Stimulated activated CD4-positive, alpha-beta T cell treated with anti-CD3 and anti-CD28 coated beads, TNF-alpha, amount 100 ng/mL, for 4 hours (primary cell): ENCODE data around the gene TPO.
A peak's percentile ranks its signal among the peaks of the same experiment; 100 is the strongest.

ENCODE experiments used
- DNase-seq, 3 experiments: peaks; one replicate each; pipeline ENCODE4 v3.0.0-alpha.2; 2020; ENCODE audit warnings: low read depth in 3 of 3

The TPO gene

GRCh38 chr2:1521878-1522830 is 108.9 kb downstream of the TPO start:
- DNase-seq = no peak

DNA sequence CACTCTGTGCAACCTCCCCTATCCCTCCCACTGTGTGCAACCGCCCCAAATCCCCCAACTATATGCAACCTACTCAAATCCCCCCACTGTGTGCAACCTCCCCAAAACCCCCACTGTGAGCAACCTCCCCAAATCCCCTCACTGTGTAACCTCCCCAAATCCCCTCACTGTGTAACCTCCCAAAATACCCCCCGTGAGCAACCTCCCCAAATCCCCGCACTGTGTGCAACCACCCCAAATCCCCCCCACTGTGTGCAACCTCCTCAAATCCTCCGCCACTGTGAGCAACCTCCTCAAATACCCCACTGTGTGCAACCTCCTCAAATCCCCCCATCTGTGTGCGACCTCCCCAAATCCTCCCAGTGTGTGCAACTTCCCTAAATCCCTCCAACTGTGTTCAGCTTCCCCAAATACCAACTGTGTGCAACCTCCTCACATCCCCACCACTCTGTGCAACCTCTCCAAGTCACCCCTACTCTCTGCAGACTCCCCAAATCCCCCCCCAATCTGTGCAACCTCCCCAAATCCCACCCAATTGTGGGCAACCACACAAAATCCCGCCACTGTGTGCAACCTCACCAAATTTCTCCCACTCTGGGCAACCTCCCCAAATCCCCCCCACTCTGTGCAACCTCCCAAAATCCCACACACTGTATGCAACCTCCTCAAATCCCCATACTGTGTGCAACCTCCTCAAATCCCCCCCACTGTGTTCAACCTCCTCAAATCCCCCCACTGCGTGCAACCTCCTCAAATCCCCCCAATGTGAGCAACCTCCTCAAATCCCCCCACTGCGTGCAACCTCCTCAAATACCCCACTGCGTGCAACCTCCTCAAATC is 114.1 kb downstream of the TPO start:
- no peak for DNase-seq

- DNase-seq = no peak
Observed at GRCh38 chr2:1528273-1529064, 115.2 kb downstream of the TPO start.

GRCh38 chr2:1538663-1539062 is 125.4 kb downstream of the TPO start:
- DNase-seq = no peak

DNA sequence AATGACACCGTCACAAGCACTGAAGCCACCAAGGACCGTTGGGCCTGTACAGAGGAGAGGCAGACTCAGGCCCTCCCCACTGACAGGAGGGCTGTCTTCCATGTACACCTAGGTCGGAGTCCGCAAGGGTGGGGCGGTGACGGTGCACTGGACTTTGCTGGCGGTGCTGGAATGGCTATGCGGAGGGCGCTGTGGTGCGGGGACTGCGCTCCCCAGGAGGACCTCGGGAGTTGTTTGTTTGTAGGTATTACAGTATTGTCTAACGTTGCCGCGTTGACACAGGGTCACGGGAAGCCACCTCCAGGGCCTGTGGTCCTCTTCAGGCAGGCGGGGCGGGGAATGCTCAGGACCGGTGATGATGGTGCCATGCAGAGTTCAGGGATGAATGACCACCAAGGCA is 126.2 kb downstream of the TPO start:
- no peak for DNase-seq

DNA sequence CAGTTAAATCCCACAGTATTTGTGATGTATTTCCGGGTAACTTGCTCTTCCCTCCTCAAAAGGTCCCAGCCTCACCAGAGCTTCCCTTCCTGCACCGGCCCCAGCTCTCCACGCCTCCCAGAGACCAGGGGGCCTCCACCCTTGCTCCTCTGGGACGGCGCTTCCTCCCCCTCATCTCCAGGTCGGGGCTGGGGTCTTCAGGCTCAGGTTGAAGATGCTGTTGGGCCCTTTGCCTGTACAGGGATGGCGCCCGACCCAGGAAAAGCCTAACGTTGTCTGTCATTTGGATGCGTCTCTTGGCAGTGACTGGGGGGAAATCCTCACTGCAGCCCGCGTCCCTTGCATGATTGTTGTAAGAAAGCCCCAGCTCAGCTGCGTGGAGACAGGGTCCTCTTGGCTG is 126.7 kb downstream of the TPO start:
- DNase-seq = no peak

GRCh38 chr2:1540481-1540880 is 127.2 kb downstream of the TPO start:
- no peak for DNase-seq

- no peak for DNase-seq
Observed at GRCh38 chr2:1541040-1541439, 127.8 kb downstream of the TPO start.

- no peak for DNase-seq
Observed at GRCh38 chr2:1541819-1542475, 128.7 kb downstream of the TPO start.

GRCh38 chr2:1542971-1543370 is 129.7 kb downstream of the TPO start:
- DNase-seq = no peak

GRCh38 chr2:1543776-1544477 is 130.7 kb downstream of the TPO start:
- no peak for DNase-seq

GRCh38 chr2:1544478-1545069 is 131.3 kb downstream of the TPO start:
- no peak for DNase-seq

GRCh38 chr2:1546023-1546591 is 132.8 kb downstream of the TPO start:
- DNase-seq = no peak

DNA sequence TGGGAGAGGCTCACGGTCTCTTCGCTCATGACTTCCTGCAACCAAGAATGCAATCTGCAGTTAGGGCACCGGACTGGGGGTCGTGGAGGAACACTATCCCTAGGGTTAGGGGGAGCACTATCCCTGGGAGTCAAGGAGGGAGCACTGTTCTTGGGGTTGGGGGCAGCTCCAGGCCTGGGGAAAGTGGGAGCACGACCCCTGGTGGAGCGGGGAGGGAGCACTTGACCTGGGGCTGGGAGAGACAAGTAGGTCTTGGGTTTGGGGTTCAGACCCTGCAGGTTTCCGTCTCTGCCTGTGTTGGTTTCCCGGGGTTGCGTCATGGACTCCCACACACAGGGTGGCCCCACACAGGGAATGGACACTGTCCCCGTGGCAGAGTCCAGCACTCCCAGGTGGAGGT is 133.6 kb downstream of the TPO start:
- DNase-seq = no peak

GRCh38 chr2:1548910-1549673 is 135.8 kb downstream of the TPO start:
- no peak for DNase-seq

DNA sequence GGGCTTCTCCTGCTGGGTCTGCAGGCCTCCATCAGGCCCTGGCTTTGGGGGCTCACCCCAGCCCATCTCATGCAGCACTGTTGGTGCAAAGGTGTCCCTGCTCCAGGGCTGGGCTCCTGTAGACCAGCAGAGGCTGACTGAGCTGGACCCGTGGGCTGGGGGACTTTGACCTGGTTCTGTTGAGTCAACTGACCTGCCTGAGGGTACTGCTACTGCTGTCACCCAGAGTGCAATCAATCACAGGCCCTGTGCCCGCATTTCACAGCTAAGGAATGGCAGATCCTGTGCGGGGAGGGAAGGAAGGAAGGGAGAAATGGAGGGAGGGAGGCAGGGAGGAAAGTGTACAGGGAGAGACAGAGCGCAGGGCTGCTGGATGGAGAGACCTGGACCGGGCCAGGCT is 136.8 kb downstream of the TPO start:
- no peak for DNase-seq

DNA sequence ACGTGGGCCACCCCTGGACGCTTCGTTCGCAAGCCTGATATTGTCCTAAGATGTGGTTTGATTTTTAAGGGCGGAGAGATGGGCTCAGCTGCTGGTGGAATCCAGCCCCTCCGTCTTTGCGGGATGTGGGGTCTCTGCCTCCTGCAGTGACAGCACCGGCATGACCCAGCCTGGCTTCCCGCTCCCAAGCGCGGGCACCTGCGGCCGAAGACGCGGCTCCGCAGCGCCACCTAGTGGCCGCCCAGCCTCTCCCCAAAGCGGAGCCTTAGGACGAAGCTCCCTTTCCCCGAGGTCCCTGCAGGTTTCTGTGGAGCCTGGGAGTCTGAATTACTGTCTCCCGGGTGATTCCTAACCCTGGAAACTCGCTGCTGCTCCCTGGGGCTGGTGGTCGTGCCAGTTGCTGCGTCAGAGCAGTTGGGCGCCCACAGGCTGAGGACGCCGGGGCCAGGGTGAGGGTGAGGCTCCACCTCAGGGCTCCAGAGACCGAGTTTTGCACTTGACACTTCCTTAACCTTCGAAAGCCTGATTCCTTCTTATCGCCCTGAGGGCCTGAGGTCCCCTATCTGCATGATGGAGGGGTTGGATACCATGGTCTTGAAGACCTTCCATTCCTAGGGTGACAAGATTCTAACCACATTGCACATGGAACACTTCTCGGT is 137.5 kb downstream of the TPO start:
- DNase-seq = peak; percentile 14 to 44 (median 36)

DNA sequence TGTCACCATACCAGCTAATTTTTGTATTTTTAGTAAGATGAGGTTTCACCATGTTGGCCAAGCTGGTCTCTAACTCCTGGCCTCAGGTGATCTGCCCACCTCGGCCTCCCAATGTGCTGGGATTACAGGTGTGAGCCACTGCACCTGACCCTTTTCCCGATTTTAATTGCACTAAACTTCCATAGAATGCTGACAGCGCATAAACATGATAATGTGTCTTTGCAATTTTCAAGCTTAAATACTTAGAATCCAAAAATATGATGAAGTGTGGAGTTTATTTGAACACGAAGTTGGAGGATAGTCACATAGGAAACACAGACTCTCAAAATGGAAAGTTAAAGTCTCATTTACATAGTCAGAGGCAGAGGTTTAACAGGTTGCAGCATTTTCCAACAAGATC is 138.6 kb downstream of the TPO start:
- DNase-seq = no peak

DNA sequence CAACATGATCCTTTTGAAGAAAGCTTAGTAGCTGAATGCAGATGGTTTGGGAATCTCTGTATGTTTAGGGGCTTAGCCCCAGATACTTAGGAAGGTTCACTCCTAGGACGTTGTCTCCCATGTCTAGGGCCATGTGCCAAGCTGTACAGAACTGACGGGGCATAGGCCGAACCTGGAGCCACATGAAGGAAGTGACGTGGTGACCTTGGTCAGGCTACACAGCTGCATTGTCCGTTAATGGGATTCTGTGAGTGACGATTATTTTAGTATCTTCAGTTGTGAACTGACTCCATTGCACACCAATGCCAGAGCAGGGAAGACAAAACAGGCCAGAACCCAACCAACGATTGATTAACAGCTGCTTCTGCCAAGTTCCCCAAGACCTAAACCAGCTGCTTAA is 139.3 kb downstream of the TPO start:
- no peak for DNase-seq
